Cardiac muscle cell (in vitro differentiated cells and primary cell): ENCODE results near the gene SAP130. TPM values are rescaled to one million over a fixed set of nuclear protein-coding genes. Genes with fewer than 3 reads are reported as not detected.

ENCODE experiments used
- DNase-seq, 2 donors: peaks; one replicate each; pipeline versions ENCODE4 v3.0.0 to v3.0.0-alpha.2; 2010 to 2017; ENCODE audit warnings: low read depth in 1 of 2, low spot score in 1 of 2
- H3K27ac ChIP-seq: fragments of 200-600 bp; sonication (generic); 2 replicates; pipeline ENCODE4 v1.5.1; 2016
- H3K27me3 ChIP-seq: fragments of 200-600 bp; sonication (generic); 2 replicates; pipeline ENCODE4 v1.6.0; 2016; ENCODE audit warnings: control low read depth
- H3K36me3 ChIP-seq: fragments of 200-600 bp; sonication (generic); 2 replicates; pipeline ENCODE4 v1.5.1; 2016; ENCODE audit warnings: control low read depth
- H3K4me1 ChIP-seq: fragments of 200-600 bp; sonication (generic); 2 replicates; pipeline ENCODE4 v1.8.1; 2017; ENCODE audit warnings: low read depth, mild to moderate bottlenecking, mixed run types
- H3K4me3 ChIP-seq: fragments of 200-600 bp; sonication (generic); 2 replicates; pipeline ENCODE4 v1.5.1; 2016; ENCODE audit warnings: mild to moderate bottlenecking
- H3K9me3 ChIP-seq: fragments of 200-600 bp; sonication (generic); 2 replicates; pipeline ENCODE4 v1.5.1; 2017; ENCODE audit warnings: low read depth, mild to moderate bottlenecking, control low read depth
- CTCF ChIP-seq: IDR thresholded peaks from 2 replicates; pipeline ENCODE4 v1.5.1; 2012; ENCODE audit warnings: low read depth, mild to moderate bottlenecking, low read length
- polyA plus RNA-seq: library from polyadenylated mRNA; unstranded; fragments of >200 nt; fragmentation: Nextera tagmentation; extraction: Ambion mirVana; gene quantifications from 2 replicates; pipeline ENCODE4 v1.2.1, GENCODE V29; 2016
- total RNA-seq: library from RNA; depleted of rRNA; stranded (reverse); fragments of >200 nt; gene quantifications from 2 replicates; pipeline ENCODE4 v1.2.3, GENCODE V29; 2016

Gene SAP130
- total and polyA plus RNA-seq, 2 experiments from 2014 or later, result 19.5 to 22.8 TPM

GRCh38 chr2:127932199-127932876 is 95.5 kb downstream of the SAP130 start:
- peak in 1 of 2 donors; percentile 67 for DNase-seq
- no peaks in the 10 kb centered on the region for H3K9me3 ChIP-seq
- no peaks in the 10 kb centered on the region for H3K4me1 ChIP-seq
- H3K36me3 ChIP-seq, result no peaks in the 10 kb centered on the region
- TF ChIP-seq CTCF, result no peak
- no peak overlapping the region for H3K4me3 ChIP-seq
- no peak overlapping the region for H3K27ac ChIP-seq
- no peaks in the 10 kb centered on the region for H3K27me3 ChIP-seq

GRCh38 chr2:127929449-127929848 is 98.4 kb downstream of the SAP130 start:
- Histone ChIP-seq H3K36me3 (no peaks in the 10 kb centered on the region), H3K4me1 (no peaks in the 10 kb centered on the region), H3K4me3 (no peak overlapping the region), H3K27ac (no peak overlapping the region), H3K9me3 (no peaks in the 10 kb centered on the region), H3K27me3 (no peaks in the 10 kb centered on the region)
- no peak for DNase-seq
- TF ChIP-seq CTCF, result no peak

- no peaks in the 10 kb centered on the region for H3K9me3 ChIP-seq
- H3K27me3 ChIP-seq, result no peaks in the 10 kb centered on the region
- DNase-seq, result no peak
- no peaks in the 10 kb centered on the region for H3K36me3 ChIP-seq
- no peaks in the 10 kb centered on the region for H3K4me1 ChIP-seq
- H3K4me3 ChIP-seq, result no peak overlapping the region
- no peak overlapping the region for H3K27ac ChIP-seq
- TF ChIP-seq CTCF, result no peak
These were observed 100.5 kb downstream of the SAP130 start for GRCh38 chr2:127927384-127927783.

- H3K9me3 ChIP-seq, result no peaks in the 10 kb centered on the region
These were observed 109.9 kb downstream of the SAP130 start for GRCh38 chr2:127917916-127918315.

GRCh38 chr2:127913808-127914457 is 113.9 kb downstream of the SAP130 start:
- Histone ChIP-seq H3K4me1 (no peaks in the 10 kb centered on the region), H3K27ac (no peak overlapping the region), H3K9me3 (no peaks in the 10 kb centered on the region), H3K27me3 (no peaks in the 10 kb centered on the region), H3K4me3 (no peak overlapping the region), H3K36me3 (no peaks in the 10 kb centered on the region)
- DNase-seq, result no peak
- TF ChIP-seq CTCF, result no peak

More at GRCh38 chr2:127917916-127918315, 109.9 kb downstream of the SAP130 start:
- Histone ChIP-seq H3K27ac (no peak overlapping the region), H3K4me1 (no peaks in the 10 kb centered on the region), H3K27me3 (no peaks in the 10 kb centered on the region), H3K4me3 (no peak overlapping the region), H3K36me3 (no peaks in the 10 kb centered on the region)
- DNase-seq, result peak in 1 of 2 donors; percentile 5
- TF ChIP-seq CTCF, result no peak
